IPS-18a (cell line): ENCODE measurements around the gene GSKIP.

Experiments
- H3K27ac ChIP-seq: one replicate; pipeline ENCODE4 v1.5.1; 2013; ENCODE audit warnings: low read length
- H3K27me3 ChIP-seq: one replicate; pipeline ENCODE4 v1.6.1; 2013; ENCODE audit warnings: mild to moderate bottlenecking, low read length; ENCODE audit not compliant: control insufficient read depth, insufficient read depth
- H3K36me3 ChIP-seq: one replicate; pipeline ENCODE4 v1.6.1; 2013; ENCODE audit warnings: low read depth, low read length; ENCODE audit not compliant: control insufficient read depth
- H3K4me1 ChIP-seq: one replicate; pipeline ENCODE4 v1.6.1; 2013; ENCODE audit warnings: low read depth, low read length; ENCODE audit not compliant: control insufficient read depth
- H3K4me3 ChIP-seq: one replicate; pipeline ENCODE4 v1.5.1; 2013; ENCODE audit warnings: low read length
- H3K9ac ChIP-seq: one replicate; pipeline ENCODE4 v1.6.1; 2013; ENCODE audit warnings: mild to moderate bottlenecking, low read length, moderate library complexity
- H3K9me3 ChIP-seq: one replicate; pipeline ENCODE4 v1.6.1; 2013; ENCODE audit warnings: low read depth, low read length; ENCODE audit not compliant: control insufficient read depth

The GSKIP gene

GRCh38 chr14:96383445-96383844, 20.1 kb downstream of the GSKIP start:
- Histone ChIP-seq H3K4me1 (no peaks in the 10 kb centered on the region), H3K27me3 (no peaks in the 10 kb centered on the region), H3K9me3 (no peaks in the 10 kb centered on the region), H3K4me3 (no peak overlapping the region), H3K9ac (no peak overlapping the region), H3K36me3 (peaks cover 34% of the 10 kb centered on the region), H3K27ac (no peak overlapping the region)

DNA sequence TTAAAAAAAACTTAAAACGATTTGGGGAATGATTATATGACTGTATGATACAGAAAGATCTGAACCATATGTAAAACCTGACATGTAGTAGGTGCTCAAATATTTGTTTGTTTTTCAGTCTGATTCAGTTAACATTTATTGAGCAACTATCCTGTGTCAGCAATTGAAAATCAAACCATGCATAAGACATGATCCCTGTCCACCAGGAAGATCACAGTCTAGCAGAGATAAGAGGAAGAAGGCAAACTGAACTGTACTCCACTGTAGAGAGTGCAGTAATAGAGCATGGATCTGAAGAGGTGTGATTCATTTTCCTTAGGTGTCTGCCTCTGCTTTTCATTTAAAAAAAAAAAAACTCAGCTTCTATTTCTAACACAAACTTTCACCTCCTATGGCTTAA, 20.7 kb downstream of the GSKIP start:
- Histone ChIP-seq H3K4me3 (no peak overlapping the region), H3K27me3 (no peaks in the 10 kb centered on the region), H3K36me3 (peaks cover 34% of the 10 kb centered on the region)

DNA sequence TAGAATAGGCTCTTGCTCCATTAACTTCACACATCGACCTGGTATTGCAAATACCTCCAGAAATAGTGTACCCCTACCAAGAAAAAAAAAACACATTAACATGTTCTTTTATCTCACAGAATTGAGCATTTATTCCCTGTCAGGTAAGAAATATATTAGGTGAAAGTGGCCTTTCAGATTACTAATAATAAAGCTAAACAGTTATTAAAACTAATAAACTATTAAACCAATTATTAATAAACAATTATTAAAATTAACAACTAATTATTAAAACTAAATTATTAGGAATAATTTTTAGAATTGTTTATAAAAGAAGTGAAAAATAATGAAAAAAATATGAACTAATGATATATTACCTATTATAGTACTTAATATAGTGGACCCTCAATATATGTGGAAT, 21.4 kb downstream of the GSKIP start:
- H3K36me3 ChIP-seq: peaks cover 34% of the 10 kb centered on the region
- H3K9me3 ChIP-seq: no peaks in the 10 kb centered on the region
- no peak overlapping the region for H3K27ac ChIP-seq
- H3K4me3 ChIP-seq: no peak overlapping the region
- no peaks in the 10 kb centered on the region for H3K4me1 ChIP-seq
- H3K27me3 ChIP-seq: no peaks in the 10 kb centered on the region
- H3K9ac ChIP-seq: no peak overlapping the region

More for the DNA sequence above, 20.7 kb downstream of the GSKIP start:
- Histone ChIP-seq H3K9me3 (no peaks in the 10 kb centered on the region), H3K27ac (no peak overlapping the region), H3K4me1 (no peaks in the 10 kb centered on the region), H3K9ac (no peak overlapping the region)

GRCh38 chr14:96385385-96385784, 22.1 kb downstream of the GSKIP start:
- Histone ChIP-seq H3K9me3 (no peaks in the 10 kb centered on the region), H3K27me3 (peaks cover 6% of the 10 kb centered on the region), H3K4me3 (no peak overlapping the region), H3K4me1 (no peaks in the 10 kb centered on the region), H3K27ac (no peak overlapping the region), H3K9ac (no peak overlapping the region), H3K36me3 (peaks cover 33% of the 10 kb centered on the region)

- H3K27me3 ChIP-seq: peaks cover 25% of the 10 kb centered on the region
- peak overlapping the region; percentile 80 for H3K9ac ChIP-seq
- no peaks in the 10 kb centered on the region for H3K9me3 ChIP-seq
- no peak overlapping the region for H3K27ac ChIP-seq
- H3K36me3 ChIP-seq: peaks cover under 1% of the 10 kb centered on the region
- H3K4me3 ChIP-seq: peak overlapping the region; percentile 84
- no peaks in the 10 kb centered on the region for H3K4me1 ChIP-seq
Measured at GRCh38 chr14:96390965-96391292, 27.6 kb downstream of the GSKIP start.

DNA sequence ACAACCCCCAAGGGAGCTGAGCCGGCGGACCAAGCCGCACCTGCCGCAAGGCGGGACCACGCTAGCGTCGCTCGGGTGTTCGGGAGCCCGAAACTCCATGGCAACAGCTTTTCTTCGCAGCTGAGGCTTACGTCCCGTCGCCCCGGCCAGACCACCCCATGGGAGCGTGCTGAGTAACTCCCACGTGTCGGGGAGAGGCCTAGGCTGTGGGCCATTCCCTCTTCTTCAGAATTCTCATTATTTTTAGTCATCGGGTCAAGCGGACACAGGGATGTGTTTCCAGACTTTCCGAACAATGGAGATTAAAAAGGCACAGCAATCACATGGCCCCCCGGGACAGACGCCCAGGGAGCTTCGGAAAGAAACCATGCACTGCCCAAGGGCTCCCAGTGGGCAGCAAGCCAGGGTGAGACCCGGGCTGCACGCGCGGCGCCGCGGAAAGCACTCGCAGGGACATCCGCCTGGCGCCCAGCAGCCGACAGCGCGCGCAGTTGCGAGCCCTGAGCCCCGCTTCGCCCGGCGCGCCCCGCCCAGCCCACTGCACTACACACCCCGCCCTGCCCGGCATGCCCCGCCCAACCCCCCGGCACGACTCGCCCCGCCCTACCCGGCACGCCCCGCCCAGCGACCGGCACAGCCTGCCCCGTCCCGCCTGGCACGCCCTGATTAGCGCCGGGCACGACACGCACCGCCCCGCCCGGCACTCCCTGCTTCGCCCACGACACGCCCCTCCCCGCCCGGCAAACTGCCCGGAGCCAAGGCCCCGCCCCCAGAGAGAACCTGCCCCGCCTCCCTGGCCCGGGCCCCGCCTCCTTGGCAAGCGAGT, 28.2 kb downstream of the GSKIP start:
- H3K27ac ChIP-seq: no peak overlapping the region
- no peaks in the 10 kb centered on the region for H3K4me1 ChIP-seq
- H3K9ac ChIP-seq: peak overlapping the region; percentile 80

DNA sequence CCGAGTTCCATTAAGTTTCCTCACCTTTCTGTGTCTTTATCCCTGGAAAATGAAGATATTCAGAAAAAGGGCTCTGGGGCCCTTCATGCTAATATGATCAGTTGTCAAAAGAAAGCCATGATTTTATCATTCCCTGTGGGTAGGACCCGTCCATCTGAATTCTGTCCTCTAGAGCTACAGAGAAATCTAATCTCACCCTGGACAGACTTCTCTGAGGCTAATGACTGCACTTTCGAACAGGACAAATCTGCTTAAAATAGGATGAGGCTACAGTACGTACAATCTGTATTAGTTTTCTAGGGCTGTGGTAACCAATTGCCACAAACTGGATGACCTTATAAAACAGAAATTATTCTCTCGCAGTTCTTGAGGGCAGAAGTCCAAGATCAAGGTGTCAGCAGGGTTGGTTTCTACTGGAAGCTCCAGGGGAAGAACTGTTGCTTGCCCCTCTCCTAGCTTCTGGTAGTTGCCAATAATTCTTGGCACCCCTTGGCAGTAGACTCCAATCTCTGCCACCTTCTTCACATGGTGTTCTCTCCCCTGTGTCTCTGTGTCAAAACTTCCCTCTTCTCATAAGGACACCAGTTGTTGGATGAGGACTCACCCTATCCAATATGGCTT, 29.9 kb downstream of the GSKIP start:
- Histone ChIP-seq H3K27me3 (peaks cover 25% of the 10 kb centered on the region), H3K27ac (no peak overlapping the region), H3K9ac (no peak overlapping the region), H3K9me3 (no peaks in the 10 kb centered on the region), H3K4me3 (peak overlapping the region; percentile 69), H3K4me1 (no peaks in the 10 kb centered on the region), H3K36me3 (no peaks in the 10 kb centered on the region)

More for the DNA sequence above, 28.2 kb downstream of the GSKIP start:
- peaks cover 25% of the 10 kb centered on the region for H3K27me3 ChIP-seq
- H3K36me3 ChIP-seq: no peaks in the 10 kb centered on the region
- H3K9me3 ChIP-seq: no peaks in the 10 kb centered on the region
- peak overlapping the region; percentile 84 for H3K4me3 ChIP-seq

- Histone ChIP-seq H3K9ac (no peak overlapping the region), H3K36me3 (no peaks in the 10 kb centered on the region), H3K9me3 (no peaks in the 10 kb centered on the region), H3K27me3 (peaks cover 25% of the 10 kb centered on the region), H3K4me3 (no peak overlapping the region), H3K4me1 (no peaks in the 10 kb centered on the region), H3K27ac (no peak overlapping the region)
Measured at GRCh38 chr14:96394047-96394815, 30.9 kb downstream of the GSKIP start.

GRCh38 chr14:96398432-96398831, 35.1 kb downstream of the GSKIP start:
- Histone ChIP-seq H3K4me3 (no peak overlapping the region), H3K36me3 (no peaks in the 10 kb centered on the region), H3K9ac (no peak overlapping the region), H3K27me3 (peaks cover under 1% of the 10 kb centered on the region), H3K4me1 (no peaks in the 10 kb centered on the region), H3K27ac (no peak overlapping the region), H3K9me3 (no peaks in the 10 kb centered on the region)

- Histone ChIP-seq H3K9ac (no peak overlapping the region), H3K9me3 (no peaks in the 10 kb centered on the region), H3K27ac (no peak overlapping the region), H3K4me3 (no peak overlapping the region), H3K36me3 (no peaks in the 10 kb centered on the region), H3K27me3 (no peaks in the 10 kb centered on the region), H3K4me1 (no peaks in the 10 kb centered on the region)
Measured at GRCh38 chr14:96398921-96399320, 35.6 kb downstream of the GSKIP start.

- Histone ChIP-seq H3K9me3 (no peaks in the 10 kb centered on the region), H3K4me3 (no peak overlapping the region), H3K27me3 (no peaks in the 10 kb centered on the region), H3K9ac (no peak overlapping the region), H3K27ac (no peak overlapping the region), H3K36me3 (no peaks in the 10 kb centered on the region), H3K4me1 (no peaks in the 10 kb centered on the region)
Measured at GRCh38 chr14:96399405-96399804, 36.1 kb downstream of the GSKIP start.
